MV-4-11 (cell line): ENCODE results near the gene KCNK5.

Experiments used
- DNase-seq: peaks from one replicate; lab custom pipeline; 2025; lab: John Stamatoyannopoulos, UW

KCNK5 gene

DNA sequence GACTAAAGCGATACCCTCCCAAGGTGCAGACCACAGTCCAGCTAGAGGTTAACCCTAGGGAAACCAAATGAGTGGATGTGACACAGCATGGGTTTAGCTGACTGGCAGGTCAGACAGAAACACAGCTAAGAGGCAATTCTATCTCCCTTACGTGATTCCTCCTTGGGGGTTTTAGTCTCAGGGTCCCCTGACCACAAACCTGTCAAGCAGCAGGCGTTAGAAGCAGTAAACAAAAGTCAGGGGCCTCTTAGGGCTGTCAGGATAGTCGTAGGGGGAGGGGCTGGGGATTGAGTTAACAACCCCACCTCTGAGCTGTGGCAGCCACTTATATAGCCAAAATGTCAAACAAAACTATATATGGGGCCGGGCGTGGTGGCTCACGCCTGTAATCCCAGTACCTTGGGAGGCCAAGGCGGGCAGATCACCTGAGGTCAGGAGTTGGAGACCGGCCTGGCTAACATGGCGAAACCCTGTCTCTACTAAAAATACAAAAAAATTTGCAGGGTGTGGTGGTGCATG, 13.6 kb downstream of the KCNK5 start:
- DNase-seq = no peak

DNA sequence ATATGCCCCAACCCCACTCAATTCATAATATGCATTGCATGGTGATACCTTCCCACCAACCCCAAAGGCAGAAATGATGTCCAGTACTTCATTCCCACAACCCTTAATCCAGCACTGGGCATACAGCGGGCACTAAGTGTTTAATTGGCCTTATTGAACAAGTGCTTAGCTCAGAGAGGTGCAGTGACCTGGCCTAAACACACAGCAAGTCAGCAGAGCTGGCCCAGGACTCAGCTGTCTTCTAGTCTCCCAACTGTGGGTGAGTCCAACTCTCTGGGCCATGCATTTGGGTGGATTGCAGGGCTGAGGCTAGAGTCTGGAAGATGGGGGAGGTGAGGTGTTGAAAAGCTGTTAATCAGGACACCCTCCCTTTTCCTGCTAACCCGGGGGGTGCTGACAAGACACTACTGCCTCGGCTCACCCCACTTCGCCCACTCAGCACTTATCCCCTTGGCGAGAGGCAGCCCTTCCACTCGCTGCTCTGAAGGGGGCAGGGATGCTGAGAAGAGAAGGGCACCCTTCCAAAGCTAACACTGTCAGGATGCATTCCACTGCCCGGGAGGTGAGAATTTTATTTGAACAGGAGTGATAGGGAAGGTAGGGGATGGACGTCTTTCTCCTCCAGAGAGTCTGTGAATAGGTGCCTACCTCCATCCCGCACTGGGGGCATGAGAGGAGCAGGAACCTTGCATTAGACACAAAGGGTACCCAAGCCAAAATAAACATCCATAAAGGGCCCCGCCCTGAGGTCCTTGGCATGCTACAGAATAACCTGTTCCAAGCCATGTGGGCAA, 14.2 kb downstream of the KCNK5 start:
- DNase-seq = no peak

DNA sequence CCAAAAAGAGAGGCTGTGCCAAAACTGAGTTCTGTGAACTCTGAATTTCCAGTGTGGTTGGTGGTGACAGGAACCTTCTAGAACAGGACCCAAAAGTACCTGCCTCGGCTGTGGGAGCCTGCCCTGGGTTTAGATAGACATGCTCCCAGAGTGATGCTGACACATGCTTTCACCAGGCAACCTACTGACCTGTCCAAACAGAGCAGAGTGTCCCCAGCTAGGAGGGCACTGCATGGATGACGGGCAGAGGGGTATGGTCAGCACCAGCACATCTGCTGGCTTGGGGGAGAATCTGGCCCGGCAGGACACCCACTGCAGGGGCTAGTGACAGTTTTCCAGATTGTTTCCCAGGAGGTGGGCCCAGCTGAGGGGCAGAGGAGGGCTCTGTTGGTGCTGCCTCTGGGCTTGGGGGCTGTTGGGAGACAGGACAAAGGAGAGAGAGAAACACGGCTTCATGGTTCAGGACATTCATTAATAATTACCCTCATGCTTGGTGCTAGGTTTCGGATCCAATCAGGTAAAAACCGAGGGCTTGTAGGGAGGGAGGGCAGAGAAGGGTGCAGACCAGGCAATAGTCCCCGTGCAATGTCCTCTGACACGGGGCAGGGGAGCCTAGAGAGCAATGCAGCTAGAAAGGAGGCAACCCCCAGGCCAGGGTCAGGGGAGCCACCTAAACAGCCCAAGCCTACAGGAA, 15.0 kb downstream of the KCNK5 start:
- DNase-seq = no peak

DNA sequence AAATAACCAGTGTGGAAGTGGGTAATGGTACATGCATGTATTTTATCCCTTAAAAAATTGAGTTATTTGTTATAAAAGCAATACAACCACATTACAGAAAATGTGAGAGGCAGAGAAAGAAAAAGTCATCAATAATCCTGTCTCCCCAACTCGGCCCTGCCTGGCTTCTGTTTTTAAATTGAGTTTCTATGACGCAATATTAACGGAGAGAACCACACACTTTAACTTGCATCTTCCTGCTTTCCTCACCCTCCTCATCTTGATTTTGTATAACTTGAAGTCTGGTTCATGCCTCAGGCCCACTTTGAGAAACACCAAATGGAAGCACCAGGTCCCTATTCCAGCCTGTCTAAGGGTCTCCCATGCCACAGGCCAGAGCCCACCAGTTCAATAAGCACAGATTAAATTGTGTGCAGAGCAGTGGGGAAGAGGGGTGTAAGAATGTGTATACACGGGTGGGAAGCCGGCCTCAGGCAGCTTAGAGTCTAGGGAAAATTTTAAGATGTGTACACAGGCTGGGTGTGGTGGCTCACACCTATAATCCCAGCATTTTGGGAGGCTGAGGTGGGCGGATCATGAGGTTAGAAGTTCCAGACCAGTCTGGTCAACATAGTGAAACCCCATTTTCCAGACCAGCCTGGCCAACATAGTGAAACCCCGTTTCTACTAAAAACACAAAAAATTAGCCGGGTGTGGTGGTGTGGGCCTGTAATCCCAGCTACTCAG, 15.9 kb downstream of the KCNK5 start:
- peak; percentile 72 for DNase-seq

DNA sequence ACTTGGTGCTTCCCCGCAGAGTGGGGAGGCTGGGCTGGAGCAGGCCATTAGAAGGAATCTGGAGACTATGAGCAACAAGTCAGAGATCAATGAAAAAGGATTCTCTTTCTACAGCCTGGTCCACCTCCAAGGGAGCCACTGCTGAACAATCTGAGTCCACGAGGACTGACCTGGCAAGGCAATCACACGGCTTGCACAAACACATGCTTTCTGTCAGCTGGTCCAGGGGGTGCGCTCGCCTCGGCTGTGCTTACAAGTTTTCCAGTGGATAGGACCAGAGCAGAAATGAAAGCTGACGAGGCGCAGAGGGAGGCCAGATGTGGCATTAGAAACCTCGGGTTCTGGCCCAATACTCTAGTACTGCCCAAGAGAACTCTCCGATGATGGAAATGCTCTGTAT, 18.1 kb downstream of the KCNK5 start:
- no peak for DNase-seq

DNA sequence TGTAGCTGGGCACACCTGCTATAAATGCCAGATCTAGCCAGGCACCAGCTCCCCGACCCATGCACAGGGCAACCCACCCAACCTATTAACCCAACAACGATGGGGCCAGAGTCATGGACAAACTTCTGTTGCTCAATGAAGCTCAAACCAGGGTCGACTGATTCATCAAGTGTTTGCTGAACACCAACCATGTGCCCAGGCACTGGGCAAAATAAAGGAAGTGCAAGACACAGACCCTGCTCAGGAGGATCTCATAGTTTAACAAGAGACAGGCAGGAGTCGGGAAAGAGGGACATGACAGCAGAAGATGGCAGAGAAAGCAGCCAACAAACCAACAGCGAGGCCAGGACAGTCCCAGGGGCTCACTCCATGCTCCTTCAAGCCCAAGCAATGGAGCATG, 18.8 kb downstream of the KCNK5 start:
- peak; percentile 76 for DNase-seq

DNA sequence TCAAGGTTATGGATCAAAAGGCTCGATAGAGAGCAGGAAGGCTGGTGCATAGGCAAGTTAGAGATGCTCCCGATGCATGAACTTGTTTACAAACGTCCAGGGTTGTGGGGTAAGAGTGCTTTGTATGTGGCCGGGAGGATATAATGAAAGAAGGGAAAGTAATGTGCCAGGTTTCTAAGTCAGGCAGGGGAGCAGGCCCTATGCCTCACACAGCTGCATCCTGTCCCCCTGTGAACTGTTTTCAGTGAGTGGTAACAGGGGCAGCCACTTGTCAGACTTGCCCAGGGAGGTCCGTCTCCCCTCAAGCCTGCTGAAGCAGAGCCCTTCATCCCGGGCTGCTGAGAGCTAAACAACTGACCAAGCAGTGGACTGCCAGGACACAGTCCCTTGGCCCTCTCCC, 19.4 kb downstream of the KCNK5 start:
- peak; percentile 27 for DNase-seq

DNA sequence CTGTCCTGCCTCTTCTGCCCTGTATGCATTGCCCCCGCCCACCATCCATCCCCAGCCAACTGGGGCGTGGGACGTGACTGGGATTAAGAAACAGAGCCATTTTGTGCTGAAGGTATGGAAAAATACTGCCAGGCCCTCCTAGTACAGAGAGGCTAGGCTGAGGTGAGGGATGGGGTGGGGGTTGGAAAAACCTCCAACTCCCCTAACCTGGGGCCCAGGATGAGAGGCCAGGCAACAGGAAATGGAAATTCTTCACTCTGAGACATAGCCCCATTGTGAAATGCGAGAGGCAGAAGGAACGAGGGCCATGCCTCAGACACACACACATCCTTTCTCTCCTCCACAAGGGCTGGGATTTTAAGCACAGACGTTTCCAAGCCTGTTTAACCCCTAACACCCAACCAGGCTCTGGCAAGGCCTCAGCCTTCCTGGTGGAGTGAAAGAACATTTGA, 19.9 kb downstream of the KCNK5 start:
- DNase-seq = peak; percentile 39

DNA sequence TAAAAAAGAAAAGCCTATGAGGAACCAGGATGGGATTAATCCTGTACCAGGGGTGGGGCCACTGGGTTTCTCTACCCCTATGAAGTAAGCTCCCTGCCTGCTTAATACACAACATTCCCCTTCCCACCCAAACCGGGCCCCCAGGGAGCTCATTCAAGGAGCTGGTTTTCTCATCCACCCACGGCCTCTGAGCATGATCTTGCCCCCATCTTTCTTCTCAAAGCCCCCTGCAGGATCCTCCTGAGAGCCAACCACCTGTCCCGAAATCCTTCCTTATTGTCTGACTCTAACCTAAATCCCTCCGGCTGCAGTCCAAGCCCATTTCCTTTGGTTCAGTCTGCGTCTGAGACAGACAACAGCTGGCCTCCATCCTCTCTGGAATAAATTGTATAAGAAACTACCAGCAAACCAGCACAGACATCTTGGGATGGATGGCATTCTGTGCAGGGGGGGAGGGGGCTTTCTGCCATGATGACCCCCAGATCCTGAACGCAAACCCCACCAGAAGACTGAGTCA, 21.0 kb downstream of the KCNK5 start:
- no peak for DNase-seq

DNA sequence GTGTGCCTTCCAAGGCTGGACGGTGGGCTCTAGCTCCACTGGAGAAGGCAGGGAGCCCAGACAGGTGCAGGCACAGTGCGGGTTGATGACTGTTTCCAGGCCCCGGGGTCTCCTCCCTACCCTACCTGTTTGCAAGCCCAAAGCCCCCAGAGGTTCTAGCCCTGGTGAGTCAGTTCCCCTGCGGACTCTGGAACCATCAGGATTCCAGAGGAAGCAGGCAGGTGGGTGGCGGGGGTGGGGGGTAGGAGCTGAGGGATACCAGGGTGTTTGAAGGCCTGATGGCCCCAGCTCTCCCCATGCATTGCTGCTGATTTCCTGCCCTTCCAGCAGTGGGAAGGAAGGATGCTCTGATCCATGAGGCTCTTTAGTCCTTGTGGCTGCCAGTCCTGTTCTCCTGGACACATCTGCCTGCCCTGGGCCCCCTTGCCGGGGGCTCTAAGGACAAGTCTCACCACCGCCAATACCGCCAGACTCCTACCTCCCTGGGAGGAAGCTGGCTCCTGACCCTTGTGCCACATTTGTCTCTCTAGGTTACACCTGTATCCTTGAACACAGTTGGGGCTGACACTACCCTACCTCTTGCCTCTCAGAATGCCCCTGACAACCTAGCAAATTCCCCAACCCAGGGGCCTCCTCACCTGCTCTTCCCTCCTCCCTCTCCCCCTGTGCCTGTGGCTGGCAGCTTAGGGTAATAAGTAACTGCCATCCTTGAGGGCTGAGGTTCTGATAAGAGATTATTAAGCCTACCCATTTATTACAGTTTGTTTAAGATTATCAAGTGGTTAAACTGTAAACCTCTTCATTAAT, 21.7 kb downstream of the KCNK5 start:
- DNase-seq = no peak

DNA sequence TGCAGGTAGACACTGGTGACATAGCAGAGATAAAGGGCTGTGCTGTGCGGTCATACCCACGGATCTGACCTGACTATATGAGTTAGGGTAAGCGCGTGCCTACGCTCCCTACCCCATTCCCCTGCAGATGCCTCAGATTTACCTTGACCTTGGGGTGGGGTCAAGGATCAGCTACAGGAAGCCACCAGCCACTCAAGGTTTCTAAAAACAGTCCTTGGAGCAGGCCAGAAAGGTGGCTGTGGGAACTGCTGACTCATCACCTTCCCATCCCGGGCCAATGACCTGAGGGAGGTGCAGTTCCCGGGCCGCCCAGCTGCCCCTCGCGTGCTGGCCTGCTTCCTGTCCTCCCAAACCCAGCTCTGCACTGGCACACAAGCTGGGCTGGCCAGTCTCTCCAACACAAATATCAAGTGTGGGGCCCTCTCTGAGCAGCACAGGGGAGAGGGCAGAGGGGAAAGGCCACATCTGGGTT, 23.0 kb downstream of the KCNK5 start:
- DNase-seq = no peak

DNA sequence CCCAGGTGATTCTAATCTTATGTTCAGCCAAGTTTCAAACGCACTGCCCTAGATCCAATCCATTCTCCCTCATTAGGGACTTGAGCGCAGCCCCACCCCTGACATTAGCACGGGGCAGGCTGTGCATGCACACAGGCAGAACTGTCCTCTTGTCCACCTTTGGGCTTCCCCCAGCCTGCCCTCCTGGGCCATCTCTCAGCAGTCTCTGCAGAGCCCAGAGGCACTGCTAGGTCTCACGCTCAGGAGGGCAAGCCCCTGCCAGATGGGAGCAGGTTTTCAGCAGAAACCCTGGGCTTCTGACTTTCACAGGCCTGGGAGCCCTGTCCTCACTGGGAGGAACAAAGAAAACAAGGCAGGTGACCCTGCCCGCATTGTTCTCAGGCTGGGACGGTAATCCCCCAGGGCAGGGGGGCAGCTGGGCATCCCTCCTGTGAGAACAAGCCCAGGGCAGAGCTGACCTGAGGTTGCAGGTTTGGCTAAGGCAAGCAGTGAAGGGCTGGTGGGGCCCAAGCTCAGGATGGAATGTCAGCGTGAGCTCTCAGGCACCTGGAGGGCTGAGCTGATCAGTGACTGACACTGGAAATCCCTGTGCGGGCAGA, 24.5 kb downstream of the KCNK5 start:
- no peak for DNase-seq

DNA sequence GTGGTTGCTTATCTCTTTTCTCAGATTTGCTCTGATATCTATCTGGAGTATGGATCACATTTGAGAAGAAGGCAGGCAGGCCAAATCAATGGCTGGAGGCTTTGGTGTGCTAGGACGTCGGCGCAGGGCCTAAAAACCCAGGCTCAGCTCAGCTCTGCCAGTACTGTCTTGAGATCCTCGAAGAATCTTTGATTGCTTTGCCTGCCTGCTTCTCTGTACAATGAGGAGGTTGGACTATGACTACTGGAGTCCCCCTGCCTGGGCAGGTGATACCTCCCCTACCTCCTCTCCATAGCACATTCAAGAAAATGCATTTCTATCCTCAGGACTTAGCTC, 25.1 kb downstream of the KCNK5 start:
- DNase-seq = no peak

DNA sequence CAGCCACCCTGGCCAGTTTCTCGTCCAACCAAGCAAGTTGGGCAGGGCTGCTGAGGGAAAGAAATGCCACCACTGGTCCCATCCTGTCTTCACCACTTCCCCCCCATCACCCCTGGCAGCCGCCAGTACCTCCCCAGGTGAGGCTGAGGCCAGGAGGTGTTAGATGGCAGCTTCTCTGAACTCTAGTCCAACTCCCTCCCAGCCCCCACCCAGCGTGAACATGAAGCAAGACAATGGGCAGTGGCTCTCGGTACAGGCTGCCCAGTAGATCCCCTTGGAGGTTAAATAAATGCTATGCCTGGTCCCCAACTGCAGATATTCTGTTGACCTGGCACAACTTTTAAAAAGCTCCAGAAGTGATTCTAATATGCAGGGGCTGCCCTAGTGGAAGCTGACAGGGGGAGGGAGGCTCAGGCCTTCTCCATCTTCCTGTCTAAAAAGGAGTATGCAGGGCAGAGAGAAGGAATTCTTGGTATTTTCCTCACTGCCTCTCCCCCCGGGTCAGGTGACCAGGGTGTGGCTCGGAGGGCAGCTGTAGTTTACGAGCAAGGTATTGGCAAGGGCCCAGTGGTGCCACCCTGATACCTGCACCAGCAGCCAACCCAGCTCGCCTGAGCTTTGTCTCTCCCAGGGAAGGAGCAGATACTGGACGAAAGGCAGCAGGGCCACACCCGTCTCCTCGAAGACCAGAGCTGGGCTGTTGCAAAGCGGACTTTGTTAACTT, 25.7 kb downstream of the KCNK5 start:
- DNase-seq = no peak

DNA sequence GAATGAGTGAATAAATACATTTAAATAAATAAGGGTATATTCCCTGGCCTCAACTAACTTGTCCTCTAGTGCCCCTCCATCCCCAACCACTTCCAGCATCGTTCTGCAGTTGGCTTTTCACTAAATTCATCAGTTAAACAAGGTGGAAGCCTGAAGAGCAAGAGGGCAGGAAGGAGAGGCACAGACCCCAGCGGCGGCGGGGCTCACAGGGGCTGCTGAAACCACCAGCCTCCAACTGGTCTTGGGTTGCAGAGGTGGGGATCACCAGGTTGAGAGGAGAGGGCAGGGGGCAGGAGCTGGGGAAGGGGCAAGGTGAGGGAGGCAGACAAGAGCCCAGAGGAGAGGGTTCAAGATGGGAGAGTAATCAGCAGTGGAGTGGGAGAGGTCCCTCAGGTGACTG, 27.1 kb downstream of the KCNK5 start:
- DNase-seq = no peak

DNA sequence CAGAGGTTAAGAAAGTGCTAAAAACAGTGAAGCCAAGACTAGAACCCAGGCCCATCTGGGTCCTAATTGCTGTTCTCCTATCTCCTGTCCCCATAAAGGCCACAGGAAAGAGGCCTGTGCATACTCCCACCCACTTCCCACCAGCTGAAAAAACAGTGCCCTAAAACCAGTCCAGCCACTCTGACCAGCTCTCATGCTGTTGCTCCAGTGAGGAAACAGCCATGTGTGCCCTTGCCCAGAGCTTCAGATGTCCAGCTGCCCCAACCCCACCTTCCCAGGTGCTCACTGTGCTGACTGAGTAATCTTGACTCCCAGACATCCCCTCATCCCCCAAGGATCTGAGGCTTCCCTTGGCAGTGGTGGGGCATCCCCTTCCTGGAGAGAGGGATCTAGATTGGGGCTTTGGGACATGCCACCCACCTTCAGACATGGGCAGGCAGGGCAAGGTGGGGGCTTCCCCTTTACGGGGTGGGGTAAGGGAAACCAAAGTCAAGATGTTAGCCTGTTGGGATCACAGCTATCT, 28.7 kb downstream of the KCNK5 start:
- no peak for DNase-seq

DNA sequence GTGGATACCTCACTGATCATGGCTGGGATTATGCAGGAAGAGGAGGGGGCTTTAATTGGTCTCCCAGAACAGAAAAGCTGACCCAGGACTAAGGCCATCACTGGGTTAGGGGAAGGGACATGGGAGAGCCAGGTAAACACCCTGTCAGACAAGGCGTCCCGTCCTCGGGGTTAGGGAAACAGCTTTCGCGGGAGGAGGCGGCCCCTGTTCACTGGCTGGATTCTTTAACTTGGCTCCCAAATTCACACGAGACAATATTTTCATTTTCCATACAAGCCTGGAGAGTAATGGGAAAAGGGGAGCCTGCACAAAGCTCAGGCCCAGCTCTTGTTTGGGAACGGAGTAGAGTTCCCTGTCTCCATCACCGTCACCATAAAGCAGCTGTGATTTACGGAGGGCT, 29.3 kb downstream of the KCNK5 start:
- no peak for DNase-seq

DNA sequence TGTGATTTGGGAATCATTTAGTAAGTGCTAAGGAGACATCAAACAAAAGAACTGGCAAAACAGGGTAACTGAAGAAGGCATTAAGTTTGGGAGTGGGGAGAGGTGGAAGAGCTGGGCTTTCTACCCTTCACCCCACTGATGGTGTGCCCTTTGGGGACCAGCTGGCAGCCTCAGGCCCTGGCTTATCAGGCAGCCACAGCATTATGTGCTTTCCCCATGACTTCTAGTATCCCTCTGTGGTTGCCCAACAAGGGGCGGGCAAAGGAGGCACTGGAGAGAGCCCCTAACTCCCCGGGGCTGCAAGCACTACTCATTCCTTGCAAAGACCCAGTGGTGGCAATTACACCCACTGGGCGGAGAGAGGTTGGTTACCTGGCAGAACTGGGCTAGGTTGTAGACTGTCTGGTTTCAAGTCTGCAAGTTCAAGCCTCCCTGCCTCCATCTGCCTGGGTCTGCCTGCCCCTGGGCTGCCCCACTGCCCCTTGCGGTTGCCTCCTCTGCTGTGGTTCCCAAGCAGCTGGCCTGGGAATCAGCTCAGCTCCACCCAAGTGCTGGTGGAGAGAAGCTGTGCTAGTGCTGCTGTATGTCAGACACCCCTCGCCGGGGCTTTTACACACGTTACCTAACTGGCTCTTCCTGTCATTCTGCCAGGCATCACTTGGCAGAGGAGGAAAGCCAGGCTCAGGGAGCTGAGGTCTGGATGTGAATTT, 29.9 kb downstream of the KCNK5 start:
- DNase-seq = no peak

DNA sequence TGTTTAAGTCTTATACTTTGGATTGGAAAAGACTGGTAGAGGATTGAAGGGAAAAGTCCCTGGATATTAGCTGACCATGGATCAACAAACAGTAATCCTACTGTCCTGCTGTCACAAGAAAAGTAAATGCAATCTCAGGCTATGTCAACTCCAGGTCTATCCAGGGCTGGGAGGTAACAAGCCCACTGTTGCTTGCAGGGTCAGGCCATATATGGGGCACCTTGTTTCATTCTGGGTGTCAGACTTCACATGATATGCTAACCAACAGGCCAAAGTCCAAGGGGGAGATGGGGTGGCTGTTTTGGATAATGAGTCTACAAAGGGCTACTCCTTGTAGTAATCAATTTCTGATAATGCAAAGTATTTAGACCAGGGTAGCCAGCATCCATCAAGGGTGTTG, 30.7 kb downstream of the KCNK5 start:
- no peak for DNase-seq
